ENCODE results near the gene SARM1.

- TF ChIP-seq, protein P1, sequence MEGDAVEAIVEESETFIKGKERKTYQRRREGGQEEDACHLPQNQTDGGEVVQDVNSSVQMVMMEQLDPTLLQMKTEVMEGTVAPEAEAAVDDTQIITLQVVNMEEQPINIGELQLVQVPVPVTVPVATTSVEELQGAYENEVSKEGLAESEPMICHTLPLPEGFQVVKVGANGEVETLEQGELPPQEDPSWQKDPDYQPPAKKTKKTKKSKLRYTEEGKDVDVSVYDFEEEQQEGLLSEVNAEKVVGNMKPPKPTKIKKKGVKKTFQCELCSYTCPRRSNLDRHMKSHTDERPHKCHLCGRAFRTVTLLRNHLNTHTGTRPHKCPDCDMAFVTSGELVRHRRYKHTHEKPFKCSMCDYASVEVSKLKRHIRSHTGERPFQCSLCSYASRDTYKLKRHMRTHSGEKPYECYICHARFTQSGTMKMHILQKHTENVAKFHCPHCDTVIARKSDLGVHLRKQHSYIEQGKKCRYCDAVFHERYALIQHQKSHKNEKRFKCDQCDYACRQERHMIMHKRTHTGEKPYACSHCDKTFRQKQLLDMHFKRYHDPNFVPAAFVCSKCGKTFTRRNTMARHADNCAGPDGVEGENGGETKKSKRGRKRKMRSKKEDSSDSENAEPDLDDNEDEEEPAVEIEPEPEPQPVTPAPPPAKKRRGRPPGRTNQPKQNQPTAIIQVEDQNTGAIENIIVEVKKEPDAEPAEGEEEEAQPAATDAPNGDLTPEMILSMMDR (IDR thresholded peaks at IDR 0.05) = no peak
- TF ChIP-seq POLR2A (IDR thresholded peaks at IDR 0.05) = no peak
- no peak for TF ChIP-seq EP300 (IDR thresholded peaks at IDR 0.05; ENCODE audit: low read depth)
- TF ChIP-seq POLR2AphosphoS5 (IDR thresholded peaks at IDR 0.05) = no peak
Measured at GRCh38 chr17:28324781-28325180, 46.7 kb upstream of the SARM1 start.
